Measurements from ENCODE around the gene ADIPOR2.

DNA sequence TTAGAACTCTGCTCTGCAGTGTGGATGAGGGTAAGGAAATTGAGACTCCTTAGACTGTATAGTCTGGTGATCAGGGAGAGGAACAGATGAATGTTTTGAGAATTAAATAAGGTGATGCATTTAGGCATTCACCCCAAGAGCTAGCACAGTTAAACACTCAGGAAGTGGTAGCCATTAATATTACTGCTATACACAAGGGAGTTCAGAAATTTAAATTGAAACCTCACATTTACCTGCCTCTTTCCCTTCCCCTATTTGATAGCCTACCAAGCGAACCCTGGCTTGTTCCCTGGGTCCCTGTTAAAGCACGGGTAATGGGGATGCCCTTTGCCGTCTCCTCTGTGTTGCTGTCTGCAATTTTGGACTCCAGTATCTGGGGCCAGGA, 43.6 kb upstream of the ADIPOR2 start:
- TF ChIP-seq, protein P1, sequence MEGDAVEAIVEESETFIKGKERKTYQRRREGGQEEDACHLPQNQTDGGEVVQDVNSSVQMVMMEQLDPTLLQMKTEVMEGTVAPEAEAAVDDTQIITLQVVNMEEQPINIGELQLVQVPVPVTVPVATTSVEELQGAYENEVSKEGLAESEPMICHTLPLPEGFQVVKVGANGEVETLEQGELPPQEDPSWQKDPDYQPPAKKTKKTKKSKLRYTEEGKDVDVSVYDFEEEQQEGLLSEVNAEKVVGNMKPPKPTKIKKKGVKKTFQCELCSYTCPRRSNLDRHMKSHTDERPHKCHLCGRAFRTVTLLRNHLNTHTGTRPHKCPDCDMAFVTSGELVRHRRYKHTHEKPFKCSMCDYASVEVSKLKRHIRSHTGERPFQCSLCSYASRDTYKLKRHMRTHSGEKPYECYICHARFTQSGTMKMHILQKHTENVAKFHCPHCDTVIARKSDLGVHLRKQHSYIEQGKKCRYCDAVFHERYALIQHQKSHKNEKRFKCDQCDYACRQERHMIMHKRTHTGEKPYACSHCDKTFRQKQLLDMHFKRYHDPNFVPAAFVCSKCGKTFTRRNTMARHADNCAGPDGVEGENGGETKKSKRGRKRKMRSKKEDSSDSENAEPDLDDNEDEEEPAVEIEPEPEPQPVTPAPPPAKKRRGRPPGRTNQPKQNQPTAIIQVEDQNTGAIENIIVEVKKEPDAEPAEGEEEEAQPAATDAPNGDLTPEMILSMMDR (IDR thresholded peaks at IDR 0.05; ENCODE audit: borderline replicate concordance, extremely low read depth, low read length, poor library complexity, severe bottlenecking): no peak
- TF ChIP-seq EZH2 (IDR thresholded peaks at IDR 0.05; ENCODE audit: borderline replicate concordance, low read depth, low read length, severe bottlenecking): no peak

Data from DND-41 (cell line).